ENCODE measurements around the gene ATXN7L3B.
A peak's percentile ranks its signal among the peaks of the same experiment; 100 is the strongest.

ATXN7L3B gene

GRCh38 chr12:74535536-74535935 is 2.1 kb upstream of the ATXN7L3B start:
- DNase-seq (ENCODE audit: low spot score), result no peak
- H3K4me3 Mint-ChIP-seq, result no peak overlapping the region

DNA sequence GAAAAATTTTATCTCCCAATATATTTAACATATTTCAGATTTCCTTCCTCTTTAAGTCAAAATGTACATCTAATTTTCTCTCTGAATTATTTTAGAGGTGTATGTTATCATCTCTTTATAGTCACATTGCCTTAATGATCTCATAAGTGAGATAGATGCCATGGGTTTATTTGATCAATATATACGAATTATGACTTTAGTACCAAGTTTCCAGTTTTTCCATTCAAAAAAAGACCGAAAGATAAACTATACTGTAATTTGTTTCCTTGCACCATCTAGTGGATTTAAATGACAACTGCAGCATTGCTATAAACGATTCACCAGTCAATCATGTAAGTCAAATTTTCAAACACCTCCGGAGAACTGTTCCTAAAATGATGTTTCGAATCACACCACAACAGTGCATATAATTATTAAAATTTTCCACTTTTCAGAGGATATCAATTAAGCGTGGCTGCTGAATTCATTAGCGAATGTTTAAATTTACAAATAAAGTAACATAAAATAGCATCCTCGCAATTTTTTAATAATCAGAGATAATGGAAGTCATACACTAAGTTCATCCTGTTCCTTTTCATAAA is 419 bp upstream of the ATXN7L3B start:
- H3K4me1 Mint-ChIP-seq (ENCODE audit: low read depth), result peaks cover 37% of the 10 kb centered on the region
- no peaks in the 10 kb centered on the region for H3K9me3 Mint-ChIP-seq
- peaks cover 39% of the 10 kb centered on the region for H3K36me3 Mint-ChIP-seq (ENCODE audit: low read depth)

More at GRCh38 chr12:74535536-74535935, 2.1 kb upstream of the ATXN7L3B start:
- H3K4me1 Mint-ChIP-seq (ENCODE audit: low read depth), result peaks cover 22% of the 10 kb centered on the region
- H3K27ac Mint-ChIP-seq, result no peak overlapping the region
- H3K27me3 Mint-ChIP-seq (ENCODE audit: low read depth), result peaks cover 2% of the 10 kb centered on the region
- H3K36me3 Mint-ChIP-seq (ENCODE audit: low read depth), result peaks cover 25% of the 10 kb centered on the region
- H3K9me3 Mint-ChIP-seq, result no peaks in the 10 kb centered on the region

GRCh38 chr12:74538491-74539258 is 1.0 kb downstream of the ATXN7L3B start:
- Mint-ChIP-seq H3K27ac (peak overlapping the region; percentile 97), H3K9me3 (no peaks in the 10 kb centered on the region), H3K36me3 (ENCODE audit: low read depth) (peaks cover 39% of the 10 kb centered on the region), H3K27me3 (ENCODE audit: low read depth) (no peaks in the 10 kb centered on the region), H3K4me3 (peak overlapping the region; percentile 87), H3K4me1 (ENCODE audit: low read depth) (peaks cover 39% of the 10 kb centered on the region)
- DNase-seq (ENCODE audit: low spot score), result no peak

More for the DNA sequence above, 419 bp upstream of the ATXN7L3B start:
- no peak for DNase-seq (ENCODE audit: low spot score)
- H3K27ac Mint-ChIP-seq, result peak overlapping the region; percentile 97
- peak overlapping the region; percentile 87 for H3K4me3 Mint-ChIP-seq
- no peaks in the 10 kb centered on the region for H3K27me3 Mint-ChIP-seq (ENCODE audit: low read depth)

GRCh38 chr12:74539261-74539660 is 1.6 kb downstream of the ATXN7L3B start:
- Mint-ChIP-seq H3K27me3 (ENCODE audit: low read depth) (no peaks in the 10 kb centered on the region), H3K9me3 (no peaks in the 10 kb centered on the region), H3K4me3 (peak overlapping the region; percentile 87), H3K27ac (peak overlapping the region; percentile 37), H3K36me3 (ENCODE audit: low read depth) (peaks cover 39% of the 10 kb centered on the region), H3K4me1 (ENCODE audit: low read depth) (peaks cover 39% of the 10 kb centered on the region)
- DNase-seq (ENCODE audit: low spot score), result no peak

DNA sequence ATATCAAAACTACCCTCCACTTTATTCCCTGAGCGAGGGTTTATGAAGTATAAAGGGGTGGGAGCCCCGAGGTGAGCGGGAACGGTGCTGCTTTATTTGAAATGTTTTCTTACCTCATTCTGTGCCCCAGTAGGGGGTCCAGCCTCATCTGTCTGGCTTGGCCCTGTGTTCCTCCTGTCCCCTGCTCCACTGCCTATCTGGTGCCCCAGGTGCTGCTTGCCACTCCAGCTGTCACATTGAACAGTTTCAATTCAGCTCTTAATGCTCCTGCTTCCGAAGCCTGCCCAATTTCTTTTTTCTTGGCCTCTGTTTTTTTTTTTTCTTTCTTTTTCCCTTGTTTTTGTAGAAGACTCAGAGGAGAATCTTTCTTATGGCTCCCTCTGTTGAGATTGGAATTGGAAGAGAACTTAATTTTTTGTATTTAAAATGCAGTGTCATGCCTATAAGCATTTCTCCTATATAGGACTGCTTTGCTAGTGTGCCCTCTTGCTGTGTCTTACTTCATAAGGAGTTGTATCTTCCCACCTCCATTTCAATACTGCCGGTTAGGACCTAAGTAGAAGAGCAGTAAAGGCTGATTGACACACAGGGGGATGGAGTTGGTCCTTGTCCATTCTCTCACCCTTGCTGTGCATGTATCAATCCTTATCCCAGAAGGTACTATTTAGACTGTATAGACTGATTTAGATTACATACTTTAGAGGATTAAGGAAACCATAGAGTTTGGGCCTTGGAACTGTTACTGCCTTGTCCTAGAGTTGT is 2.3 kb downstream of the ATXN7L3B start:
- peaks cover 39% of the 10 kb centered on the region for H3K4me1 Mint-ChIP-seq (ENCODE audit: low read depth)
- no peaks in the 10 kb centered on the region for H3K9me3 Mint-ChIP-seq
- DNase-seq (ENCODE audit: low spot score), result no peak
- peak overlapping the region; percentile 87 for H3K4me3 Mint-ChIP-seq
- peaks cover 39% of the 10 kb centered on the region for H3K36me3 Mint-ChIP-seq (ENCODE audit: low read depth)
- no peaks in the 10 kb centered on the region for H3K27me3 Mint-ChIP-seq (ENCODE audit: low read depth)
- H3K27ac Mint-ChIP-seq, result peak overlapping the region; percentile 64

DNA sequence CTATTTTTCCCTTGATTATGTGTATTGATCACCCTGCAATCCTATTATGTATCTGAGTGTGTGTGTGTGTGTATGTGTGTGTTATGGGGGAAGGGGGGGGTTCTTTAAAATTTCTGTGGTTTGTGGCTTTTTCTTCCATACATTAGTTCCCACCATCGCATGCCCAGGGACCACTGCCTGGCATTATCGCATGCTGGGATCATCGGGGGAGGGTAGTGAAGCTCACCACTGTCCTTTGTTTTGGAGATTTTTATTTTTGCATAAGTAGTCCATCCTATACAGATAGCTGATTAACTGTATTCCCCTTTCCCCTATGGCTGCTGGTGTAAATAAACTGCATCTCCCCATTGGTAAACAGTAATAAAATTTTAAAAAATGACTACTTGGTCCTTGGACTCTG is 3.4 kb downstream of the ATXN7L3B start:
- DNase-seq (ENCODE audit: low spot score), result no peak

GRCh38 chr12:74547249-74547648 is 9.6 kb downstream of the ATXN7L3B start:
- Mint-ChIP-seq H3K9me3 (no peaks in the 10 kb centered on the region), H3K27me3 (ENCODE audit: low read depth) (no peaks in the 10 kb centered on the region), H3K27ac (no peak overlapping the region), H3K36me3 (ENCODE audit: low read depth) (no peaks in the 10 kb centered on the region), H3K4me1 (ENCODE audit: low read depth) (peaks cover 3% of the 10 kb centered on the region), H3K4me3 (no peak overlapping the region)
- no peak for DNase-seq (ENCODE audit: low spot score)

More for the DNA sequence above, 3.4 kb downstream of the ATXN7L3B start:
- peaks cover 37% of the 10 kb centered on the region for H3K4me1 Mint-ChIP-seq (ENCODE audit: low read depth)
- no peaks in the 10 kb centered on the region for H3K9me3 Mint-ChIP-seq
- H3K4me3 Mint-ChIP-seq, result peak overlapping the region; percentile 87
- no peak overlapping the region for H3K27ac Mint-ChIP-seq
- peaks cover 39% of the 10 kb centered on the region for H3K36me3 Mint-ChIP-seq (ENCODE audit: low read depth)
- no peaks in the 10 kb centered on the region for H3K27me3 Mint-ChIP-seq (ENCODE audit: low read depth)

- Mint-ChIP-seq H3K27me3 (ENCODE audit: low read depth) (peaks cover 2% of the 10 kb centered on the region), H3K9me3 (no peaks in the 10 kb centered on the region), H3K4me3 (no peak overlapping the region), H3K36me3 (ENCODE audit: low read depth) (no peaks in the 10 kb centered on the region), H3K27ac (no peak overlapping the region), H3K4me1 (ENCODE audit: low read depth) (no peaks in the 10 kb centered on the region)
- DNase-seq (ENCODE audit: low spot score), result no peak
Measured at GRCh38 chr12:74551291-74551690, 13.7 kb downstream of the ATXN7L3B start.

GRCh38 chr12:74552201-74552600 is 14.6 kb downstream of the ATXN7L3B start:
- peaks cover 2% of the 10 kb centered on the region for H3K27me3 Mint-ChIP-seq (ENCODE audit: low read depth)
- no peaks in the 10 kb centered on the region for H3K9me3 Mint-ChIP-seq
- no peaks in the 10 kb centered on the region for H3K4me1 Mint-ChIP-seq (ENCODE audit: low read depth)
- no peaks in the 10 kb centered on the region for H3K36me3 Mint-ChIP-seq (ENCODE audit: low read depth)
- no peak for DNase-seq (ENCODE audit: low spot score)
- no peak overlapping the region for H3K4me3 Mint-ChIP-seq
- no peak overlapping the region for H3K27ac Mint-ChIP-seq

GRCh38 chr12:74559728-74560127 is 22.1 kb downstream of the ATXN7L3B start:
- DNase-seq (ENCODE audit: low spot score), result no peak
- no peak overlapping the region for H3K4me3 Mint-ChIP-seq

DNA sequence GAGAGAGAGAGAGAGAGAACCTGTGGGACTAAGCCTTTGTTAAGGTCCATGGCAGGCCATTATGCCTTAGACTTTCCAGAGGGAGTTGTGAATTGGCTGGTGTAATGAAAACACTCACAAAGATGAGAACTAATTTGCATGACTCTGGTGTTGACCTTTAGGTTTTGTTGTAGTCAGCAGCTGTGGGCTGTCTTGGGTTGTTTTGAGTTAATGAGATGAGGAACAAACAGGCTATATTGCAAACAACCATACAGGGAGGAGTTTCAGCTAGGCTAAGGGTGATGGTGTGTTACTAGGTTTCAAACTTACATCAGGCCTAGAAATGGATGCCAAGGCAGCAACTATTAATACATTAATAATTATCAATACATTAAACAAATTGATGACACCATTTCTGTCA is 26.3 kb downstream of the ATXN7L3B start:
- no peaks in the 10 kb centered on the region for H3K9me3 Mint-ChIP-seq
- no peaks in the 10 kb centered on the region for H3K36me3 Mint-ChIP-seq (ENCODE audit: low read depth)
- H3K4me1 Mint-ChIP-seq (ENCODE audit: low read depth), result no peaks in the 10 kb centered on the region
- no peaks in the 10 kb centered on the region for H3K27me3 Mint-ChIP-seq (ENCODE audit: low read depth)
- no peak overlapping the region for H3K27ac Mint-ChIP-seq
- H3K4me3 Mint-ChIP-seq, result no peak overlapping the region
- DNase-seq (ENCODE audit: low spot score), result no peak

More at GRCh38 chr12:74559728-74560127, 22.1 kb downstream of the ATXN7L3B start:
- Mint-ChIP-seq H3K4me1 (ENCODE audit: low read depth) (no peaks in the 10 kb centered on the region), H3K27me3 (ENCODE audit: low read depth) (peaks cover 2% of the 10 kb centered on the region), H3K36me3 (ENCODE audit: low read depth) (no peaks in the 10 kb centered on the region), H3K27ac (no peak overlapping the region), H3K9me3 (no peaks in the 10 kb centered on the region)

DNA sequence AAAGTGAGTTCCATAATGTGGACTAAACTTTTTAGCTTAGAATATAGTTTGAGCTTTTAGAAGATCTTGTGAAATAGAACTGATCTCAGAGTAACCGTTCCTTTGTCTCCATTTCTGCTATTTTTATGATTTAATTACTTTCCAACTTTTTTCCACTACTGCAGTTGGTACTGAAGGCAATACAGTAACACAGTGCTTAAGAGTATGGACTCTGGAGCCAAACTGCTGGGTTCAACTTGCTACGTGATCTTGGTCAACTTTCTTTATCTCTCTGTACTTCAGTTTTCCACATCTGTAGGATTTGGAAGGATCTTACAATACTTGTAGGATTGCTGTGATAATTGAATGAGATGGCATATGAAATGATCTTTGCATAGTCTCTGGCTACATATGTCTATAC is 40.9 kb downstream of the ATXN7L3B start:
- H3K27ac Mint-ChIP-seq, result no peak overlapping the region
- no peaks in the 10 kb centered on the region for H3K9me3 Mint-ChIP-seq
- no peaks in the 10 kb centered on the region for H3K27me3 Mint-ChIP-seq (ENCODE audit: low read depth)
- H3K36me3 Mint-ChIP-seq (ENCODE audit: low read depth), result no peaks in the 10 kb centered on the region
- H3K4me1 Mint-ChIP-seq (ENCODE audit: low read depth), result no peaks in the 10 kb centered on the region
- DNase-seq (ENCODE audit: low spot score), result no peak
- no peak overlapping the region for H3K4me3 Mint-ChIP-seq

DNA sequence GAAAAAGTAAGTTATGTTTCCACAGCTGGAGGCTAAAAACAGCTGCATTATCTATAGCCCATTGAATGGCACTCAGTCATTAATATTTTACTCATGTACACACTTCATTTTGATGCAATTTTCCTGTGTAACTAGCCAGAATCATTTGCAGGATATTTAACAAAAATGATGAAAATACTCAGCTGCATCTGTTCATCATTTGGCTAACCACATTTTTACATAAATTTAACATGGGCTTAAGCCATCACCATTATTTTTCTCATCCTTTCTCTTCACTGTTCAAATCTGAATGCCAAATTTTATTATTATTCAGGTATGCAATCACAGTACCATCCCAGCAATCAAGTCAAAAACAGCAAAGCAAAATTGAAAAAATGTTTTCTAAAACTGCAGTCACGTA is 41.8 kb downstream of the ATXN7L3B start:
- H3K36me3 Mint-ChIP-seq (ENCODE audit: low read depth), result no peaks in the 10 kb centered on the region
- no peak overlapping the region for H3K4me3 Mint-ChIP-seq
- H3K9me3 Mint-ChIP-seq, result no peaks in the 10 kb centered on the region
- no peak overlapping the region for H3K27ac Mint-ChIP-seq
- DNase-seq (ENCODE audit: low spot score), result no peak
- H3K27me3 Mint-ChIP-seq (ENCODE audit: low read depth), result no peaks in the 10 kb centered on the region
- H3K4me1 Mint-ChIP-seq (ENCODE audit: low read depth), result no peaks in the 10 kb centered on the region

- H3K27ac Mint-ChIP-seq, result no peak overlapping the region
Measured at GRCh38 chr12:74579981-74580380, 42.3 kb downstream of the ATXN7L3B start.

More at GRCh38 chr12:74579981-74580380, 42.3 kb downstream of the ATXN7L3B start:
- H3K4me3 Mint-ChIP-seq, result no peak overlapping the region
- H3K27me3 Mint-ChIP-seq (ENCODE audit: low read depth), result no peaks in the 10 kb centered on the region
- H3K4me1 Mint-ChIP-seq (ENCODE audit: low read depth), result no peaks in the 10 kb centered on the region
- no peaks in the 10 kb centered on the region for H3K9me3 Mint-ChIP-seq
- DNase-seq (ENCODE audit: low spot score), result no peak
- H3K36me3 Mint-ChIP-seq (ENCODE audit: low read depth), result no peaks in the 10 kb centered on the region

Data from T-helper 2 cell treated with Interferon-gamma antibody and Interleukin-4, amounts not matched to agents 5 μg/mL and 100 μg/mL, for 36 hours (primary cell).